Epidermal melanocyte (primary cell): Measurements from ENCODE around the gene JAM3.

Experiments
- DNase-seq: peaks from one replicate; pipeline ENCODE4 v3.0.0; 2011; ENCODE audit warnings: low spot score; ENCODE audit not compliant: insufficient read length

Gene JAM3

GRCh38 chr11:134144744-134145143 is 75.9 kb downstream of the JAM3 start:
- no peak for DNase-seq

- DNase-seq: no peak
Measured at GRCh38 chr11:134145715-134146114, 76.8 kb downstream of the JAM3 start.

DNA sequence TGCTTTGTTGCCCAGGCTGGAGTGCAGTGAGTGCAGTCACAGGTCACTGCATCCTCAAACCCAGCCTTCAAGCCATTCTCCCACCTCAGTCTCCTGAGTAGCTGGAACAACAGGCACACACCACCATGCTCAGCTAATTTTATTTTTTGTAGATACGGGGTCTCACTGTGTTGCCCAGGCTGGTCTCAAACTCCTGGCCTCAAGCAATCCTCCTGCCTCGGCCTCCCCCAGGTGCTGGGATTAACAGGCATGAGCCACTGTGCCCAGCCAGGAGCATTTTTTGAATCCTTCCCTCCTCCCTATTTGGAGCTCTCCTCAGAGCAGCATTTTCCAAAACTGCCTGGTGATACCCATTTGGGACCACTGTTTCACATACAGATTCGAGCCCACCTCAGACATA is 77.7 kb downstream of the JAM3 start:
- DNase-seq: no peak

- no peak for DNase-seq
Measured at GRCh38 chr11:134149371-134149770, 80.5 kb downstream of the JAM3 start.

GRCh38 chr11:134150195-134150903 is 81.5 kb downstream of the JAM3 start:
- DNase-seq: no peak

DNA sequence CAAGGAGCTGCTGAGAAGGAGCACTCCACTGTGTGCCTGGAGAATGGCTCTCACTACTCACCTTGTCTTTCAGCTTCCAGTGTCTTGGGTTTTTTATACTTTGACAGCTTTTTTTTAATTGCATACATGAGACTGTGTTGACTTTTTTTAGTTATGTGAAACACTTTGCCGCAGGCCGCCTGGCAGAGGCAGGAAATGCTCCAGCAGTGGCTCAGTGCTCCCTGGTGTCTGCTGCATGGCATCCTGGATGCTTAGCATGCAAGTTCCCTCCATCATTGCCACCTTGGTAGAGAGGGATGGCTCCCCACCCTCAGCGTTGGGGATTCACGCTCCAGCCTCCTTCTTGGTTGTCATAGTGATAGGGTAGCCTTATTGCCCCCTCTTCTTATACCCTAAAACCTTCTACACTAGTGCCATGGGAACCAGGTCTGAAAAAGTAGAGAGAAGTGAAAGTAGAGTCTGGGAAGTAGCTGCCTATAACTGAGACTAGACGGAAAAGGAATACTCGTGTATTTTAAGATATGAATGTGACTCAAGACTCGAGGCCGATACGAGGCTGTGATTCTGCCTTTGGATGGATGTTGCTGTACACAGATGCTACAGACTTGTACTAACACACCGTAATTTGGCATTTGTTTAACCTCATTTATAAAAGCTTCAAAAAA is 82.3 kb downstream of the JAM3 start:
- no peak for DNase-seq

DNA sequence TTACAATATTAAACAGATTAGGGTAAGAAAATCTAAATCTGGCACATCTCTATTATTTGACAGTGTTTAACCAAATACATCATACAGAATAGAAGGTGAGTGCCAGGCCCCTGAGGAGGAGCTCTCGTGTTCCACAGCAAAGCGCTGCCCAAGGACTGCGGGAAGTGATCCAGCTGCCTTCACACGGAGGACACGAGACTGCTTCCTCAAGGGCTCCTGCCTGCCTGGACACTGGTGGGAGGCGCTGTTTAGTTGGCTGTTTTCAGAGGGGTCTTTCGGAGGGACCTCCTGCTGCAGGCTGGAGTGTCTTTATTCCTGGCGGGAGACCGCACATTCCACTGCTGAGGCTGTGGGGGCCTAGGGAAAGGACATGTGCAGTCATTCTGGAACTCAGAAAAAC is 83.8 kb downstream of the JAM3 start:
- no peak for DNase-seq

GRCh38 chr11:134153147-134153905 is 84.5 kb downstream of the JAM3 start:
- DNase-seq: no peak

DNA sequence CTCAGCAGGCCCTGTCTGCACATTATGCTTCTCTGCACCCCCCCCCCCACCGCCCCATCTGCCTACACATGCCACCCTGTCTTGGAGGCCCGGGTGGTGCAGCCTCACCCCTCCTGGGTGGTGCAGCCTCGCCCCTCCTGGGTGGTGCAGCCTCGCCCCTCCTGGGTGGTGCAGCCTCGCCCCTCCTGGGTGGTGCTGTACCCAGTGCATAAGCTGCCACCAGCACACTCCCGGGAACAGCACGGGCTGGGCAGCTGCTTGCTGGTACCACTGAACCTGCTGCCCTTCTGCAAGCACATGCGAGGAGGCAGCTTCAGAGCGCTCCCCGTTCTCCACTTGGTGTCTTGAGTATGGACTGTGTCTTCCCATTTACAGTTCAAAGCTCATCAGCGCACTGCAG is 85.6 kb downstream of the JAM3 start:
- no peak for DNase-seq

GRCh38 chr11:134155456-134155855 is 86.6 kb downstream of the JAM3 start:
- no peak for DNase-seq

DNA sequence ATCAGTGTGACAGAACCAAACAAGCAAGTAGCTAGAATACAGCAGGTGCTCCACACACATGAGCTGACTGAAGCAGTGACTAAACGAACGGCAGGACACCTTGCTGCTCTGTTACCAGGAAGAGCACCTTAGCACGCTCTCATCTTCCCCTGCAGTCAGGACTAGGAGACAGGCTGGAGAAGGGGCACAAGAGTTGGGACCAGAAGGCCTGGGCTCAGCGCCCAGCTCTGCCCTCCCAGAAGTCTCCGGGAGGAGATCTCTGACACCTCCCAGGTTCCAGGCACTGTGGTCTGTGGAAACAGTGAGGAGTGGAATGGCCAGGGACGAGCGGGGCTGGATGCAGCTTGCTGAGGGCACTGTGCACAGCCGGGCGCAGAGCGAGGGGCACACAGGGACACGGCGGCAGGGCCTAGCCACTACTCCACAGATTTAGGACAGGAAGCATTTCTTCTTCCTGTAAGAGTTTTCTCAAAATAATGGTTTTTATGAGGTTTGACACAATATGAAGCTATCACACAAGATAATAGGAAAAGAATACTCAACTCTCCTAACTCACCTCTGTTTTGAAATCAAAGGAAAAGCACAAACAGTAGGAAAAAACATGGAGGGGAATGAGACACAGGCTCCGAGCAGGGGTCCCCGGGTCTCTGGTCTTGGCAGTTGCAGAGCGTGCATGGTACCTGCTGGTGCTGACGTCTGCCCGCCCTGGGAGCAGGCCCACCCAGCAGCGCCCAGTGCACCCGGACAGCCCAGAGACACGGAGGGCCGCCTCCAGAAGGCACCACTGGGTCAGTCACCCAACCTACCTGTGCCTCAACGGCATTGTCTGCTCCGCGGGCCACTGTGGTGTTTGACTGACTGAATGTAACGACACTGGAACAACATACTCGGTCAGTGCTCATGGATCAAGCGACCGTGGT is 87.3 kb downstream of the JAM3 start:
- DNase-seq: no peak

DNA sequence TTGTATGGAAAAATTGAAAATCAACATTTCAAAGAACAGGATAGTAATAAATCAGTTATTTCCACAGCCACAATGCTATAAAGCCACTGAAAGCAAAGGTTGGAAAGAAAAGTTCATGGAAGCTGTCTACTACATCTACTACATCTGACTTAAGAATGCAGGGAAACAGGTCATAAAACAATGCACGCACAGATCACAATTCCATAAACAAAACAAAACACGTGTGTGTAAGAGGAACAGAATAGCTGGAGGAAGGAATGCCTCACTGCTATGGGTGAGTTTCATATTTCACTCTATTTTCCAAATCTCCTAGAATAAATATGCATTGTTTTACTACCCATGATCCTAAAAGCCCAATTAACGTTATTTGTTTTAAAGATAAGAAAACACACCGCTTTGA is 88.6 kb downstream of the JAM3 start:
- no peak for DNase-seq

- no peak for DNase-seq
Measured at GRCh38 chr11:134158023-134158422, 89.2 kb downstream of the JAM3 start.

DNA sequence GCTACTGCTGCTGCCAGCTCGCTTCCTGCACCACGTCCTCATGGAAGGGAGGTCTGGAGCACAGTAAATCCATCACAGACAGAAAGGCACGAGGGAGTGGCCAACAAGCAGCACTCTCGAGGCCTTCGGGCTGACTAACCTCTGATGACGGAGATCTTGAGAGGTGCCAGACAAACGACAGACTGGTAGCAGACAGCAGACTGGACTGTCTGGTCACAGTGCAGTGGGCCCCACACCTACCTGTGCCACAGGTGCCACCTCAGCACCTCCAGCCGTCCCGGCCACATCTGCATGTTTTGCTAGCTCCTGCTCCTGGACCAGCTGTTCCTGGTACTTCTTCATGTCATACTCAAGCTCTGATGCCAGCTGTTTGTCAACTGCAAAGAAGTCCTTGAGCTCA is 90.8 kb downstream of the JAM3 start:
- no peak for DNase-seq

DNA sequence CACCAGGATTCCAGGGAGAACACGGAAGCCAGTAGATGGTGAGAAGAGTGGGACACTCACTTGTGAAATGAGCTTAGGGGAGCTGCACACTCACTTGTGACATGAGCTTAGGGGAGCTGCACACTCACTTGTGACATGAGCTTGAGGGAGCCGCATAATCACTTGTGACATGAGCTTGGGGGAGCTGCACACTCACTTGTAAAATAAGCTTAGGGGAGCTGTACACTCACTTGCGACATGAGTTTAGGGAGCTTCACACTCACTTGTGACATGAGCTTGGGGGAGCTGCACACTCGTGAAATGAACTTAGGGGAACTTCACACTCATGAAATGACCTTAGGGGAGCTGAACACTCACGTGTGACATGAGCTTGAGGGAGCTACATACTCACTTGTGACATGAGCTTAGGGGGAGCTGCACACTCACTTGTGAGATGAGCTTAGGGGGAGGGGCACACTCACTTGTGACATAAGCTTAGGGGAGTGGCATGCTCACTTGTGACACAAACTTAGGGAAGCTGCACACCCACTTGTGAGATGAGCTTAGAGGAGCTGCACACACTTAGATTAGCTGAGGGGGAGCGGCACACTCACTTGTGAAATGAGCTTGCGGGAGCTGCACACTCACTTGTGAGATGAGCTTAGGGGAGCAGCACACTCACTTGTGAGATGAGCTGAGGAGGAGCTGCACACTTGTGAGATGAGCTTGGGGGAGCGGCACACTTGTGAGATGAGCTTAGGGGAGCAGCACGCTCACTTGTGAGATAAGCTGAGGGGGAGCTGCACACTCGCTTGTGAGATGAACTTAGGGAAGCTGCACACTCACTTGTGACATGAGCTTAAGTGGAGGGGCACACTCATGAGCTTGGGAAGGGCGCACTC is 95.9 kb downstream of the JAM3 start:
- no peak for DNase-seq

- DNase-seq: no peak
Measured at GRCh38 chr11:134170177-134170918, 101.5 kb downstream of the JAM3 start.

DNA sequence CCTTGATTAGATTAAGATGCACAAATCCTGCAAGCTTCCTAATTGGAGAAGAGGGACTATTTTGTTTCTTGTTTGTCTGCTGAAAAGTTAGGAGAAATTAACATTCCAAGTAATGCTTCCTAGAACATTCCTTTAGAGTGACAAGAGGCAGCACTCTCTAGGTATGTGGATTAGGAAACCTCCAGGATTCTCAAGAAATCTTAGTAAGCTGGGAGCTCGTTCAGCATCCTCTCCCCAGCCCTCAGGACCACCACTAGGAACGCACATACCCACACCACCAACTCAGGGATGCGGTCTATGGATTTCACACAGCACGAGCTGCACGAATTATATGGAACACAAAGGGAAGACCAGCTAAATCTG is 102.0 kb downstream of the JAM3 start:
- DNase-seq: no peak

- DNase-seq: no peak
Measured at GRCh38 chr11:134171951-134172350, 103.1 kb downstream of the JAM3 start.

GRCh38 chr11:134173296-134173695 is 104.4 kb downstream of the JAM3 start:
- DNase-seq: no peak

DNA sequence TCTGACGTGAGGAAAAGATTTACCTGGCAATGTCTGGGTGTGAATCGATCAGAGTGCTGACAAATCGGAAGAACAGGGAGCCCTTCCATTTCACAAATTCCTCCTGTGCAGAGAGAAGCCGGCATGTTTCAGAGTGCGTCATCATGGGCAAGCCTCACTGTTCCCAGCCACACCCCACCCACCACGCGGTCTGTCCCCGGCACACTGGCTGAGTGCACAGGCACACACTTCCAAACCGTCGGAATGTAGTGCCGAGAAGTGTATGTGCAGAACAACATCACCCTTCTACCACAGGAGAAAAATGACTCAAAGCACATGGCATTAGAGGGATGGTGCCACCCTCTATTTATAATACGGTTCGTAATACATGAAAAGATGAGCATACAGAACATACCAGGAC is 107.4 kb downstream of the JAM3 start:
- DNase-seq: no peak
